Activated T-helper 1 cell treated with anti-CD3 and anti-CD28 coated beads, Interleukin-12 subunit alpha, Interleukin-12 subunit beta, Interleukin-2, Interleukin-4 antibody, amounts not matched to agents 30 ng/mL and 10 ng/mL and 1 ng/mL, durations not matched to agents 14 hours and 24 hours and 36 hours (primary cell): ENCODE measurements around the gene POC1A. TPM values are rescaled to one million over a fixed set of nuclear protein-coding genes. Genes with fewer than 3 reads are reported as not detected.
A peak's percentile ranks its signal among the peaks of the same experiment; 100 is the strongest.

Experiments used
- DNase-seq: peaks from one replicate; pipeline ENCODE4 v3.0.0; 2021; ENCODE audit warnings: low spot score
- H3K27ac Mint-ChIP-seq: one replicate; pipeline ENCODE4 v1.8.0; 2021; ENCODE audit warnings: mild to moderate bottlenecking, mixed read lengths
- H3K27me3 Mint-ChIP-seq: one replicate; pipeline ENCODE4 v1.8.0; 2022; ENCODE audit warnings: mild to moderate bottlenecking, moderate library complexity, mixed read lengths; ENCODE audit not compliant: insufficient read depth
- H3K36me3 Mint-ChIP-seq: one replicate; pipeline ENCODE4 v1.8.0; 2021; ENCODE audit warnings: low read depth, mixed read lengths
- H3K4me1 Mint-ChIP-seq: one replicate; pipeline ENCODE4 v1.8.0; 2021; ENCODE audit warnings: low read depth, mixed read lengths
- H3K4me3 Mint-ChIP-seq: one replicate; pipeline ENCODE4 v1.8.0; 2021; ENCODE audit warnings: mild to moderate bottlenecking, moderate library complexity, mixed read lengths
- H3K9me3 Mint-ChIP-seq: one replicate; pipeline ENCODE4 v1.8.0; 2021; ENCODE audit warnings: mixed read lengths
- intact Hi-C: fragments of 100-400 bp; cut with micrococcal nuclease; formaldehyde crosslinking; loops from one replicate; pipeline ENCODE4 v1.15.1; 2024
- total RNA-seq: library from RNA; stranded (reverse); gene quantifications from 2 replicates; pipeline ENCODE4 v1.2.3, GENCODE V29; 2022

POC1A gene
- total RNA-seq, 1 donor from 2014 or later = 20.3 TPM

DNA sequence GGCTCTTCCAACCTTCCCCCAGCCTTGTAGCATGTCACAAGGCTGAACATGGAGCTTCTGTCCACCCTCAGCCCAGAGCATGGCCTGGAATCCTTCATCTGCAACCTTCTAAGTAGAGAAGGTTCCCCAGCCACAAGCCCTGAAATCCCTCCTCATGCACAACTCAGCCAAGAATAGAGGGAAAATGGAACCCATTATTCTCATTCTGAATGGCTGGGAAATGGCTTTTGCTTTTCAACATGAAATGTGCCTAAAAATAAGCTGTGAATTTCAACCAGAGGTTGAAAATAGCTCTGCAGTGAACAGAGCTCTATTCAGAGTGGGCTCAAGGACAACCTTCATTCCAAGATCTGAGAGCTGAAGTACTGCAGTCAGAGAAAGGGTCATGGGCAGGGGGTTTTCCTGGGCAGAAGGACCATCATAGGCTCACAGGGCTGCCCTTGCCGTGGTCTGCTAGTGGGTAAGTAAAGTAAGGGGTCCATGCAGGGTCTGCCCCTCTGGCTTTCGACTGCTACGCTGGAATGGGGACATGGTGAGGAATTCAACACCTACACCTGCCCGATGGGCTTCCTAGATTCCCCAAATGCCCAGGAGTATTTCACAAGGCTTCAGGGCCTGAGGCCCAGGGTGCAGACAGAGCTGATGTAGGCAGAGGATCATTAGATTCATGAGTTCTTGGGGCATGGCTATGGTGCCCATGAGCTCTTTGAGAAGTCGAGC lies 35.9 kb downstream of the POC1A start:
- H3K4me1 Mint-ChIP-seq = peaks cover 30% of the 10 kb centered on the region
- intact Hi-C loops = no loop called here
- H3K36me3 Mint-ChIP-seq = peaks cover 7% of the 10 kb centered on the region
- no peak overlapping the region for H3K4me3 Mint-ChIP-seq
- H3K27me3 Mint-ChIP-seq = no peaks in the 10 kb centered on the region
- DNase-seq = no peak
- peak overlapping the region; percentile 13 for H3K27ac Mint-ChIP-seq
- H3K9me3 Mint-ChIP-seq = no peaks in the 10 kb centered on the region

GRCh38 chr3:52117537-52117936 lies 36.7 kb downstream of the POC1A start:
- no peak overlapping the region for H3K4me3 Mint-ChIP-seq
- H3K4me1 Mint-ChIP-seq = peaks cover 24% of the 10 kb centered on the region
- intact Hi-C loops = no loop called here
- H3K9me3 Mint-ChIP-seq = no peaks in the 10 kb centered on the region
- no peak overlapping the region for H3K27ac Mint-ChIP-seq
- no peak for DNase-seq
- H3K27me3 Mint-ChIP-seq = no peaks in the 10 kb centered on the region
- H3K36me3 Mint-ChIP-seq = peaks cover 10% of the 10 kb centered on the region

DNA sequence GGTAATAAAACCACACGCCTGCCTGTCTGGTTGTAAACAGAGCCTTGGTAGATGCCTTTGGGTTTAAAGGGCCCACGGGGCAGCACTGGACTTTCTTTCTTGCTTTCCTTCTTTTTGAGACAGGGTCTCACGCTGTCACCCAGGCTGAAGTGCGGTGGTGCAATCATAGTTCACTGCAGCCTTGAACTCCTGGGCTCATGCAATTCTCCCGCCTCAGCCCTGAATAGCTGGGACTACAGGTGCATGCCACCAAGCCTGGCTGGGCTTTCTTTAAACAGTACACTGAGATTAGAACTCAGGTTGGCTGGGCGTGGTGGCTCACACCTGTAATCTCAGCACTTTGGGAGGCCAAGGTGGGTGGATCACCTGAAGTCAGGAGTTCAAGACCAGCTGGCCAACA lies 42.2 kb downstream of the POC1A start:
- no peak overlapping the region for H3K27ac Mint-ChIP-seq
- H3K4me1 Mint-ChIP-seq = no peaks in the 10 kb centered on the region
- H3K27me3 Mint-ChIP-seq = no peaks in the 10 kb centered on the region
- H3K9me3 Mint-ChIP-seq = no peaks in the 10 kb centered on the region
- H3K4me3 Mint-ChIP-seq = no peak overlapping the region
- intact Hi-C loops = no loop called here
- peaks cover 13% of the 10 kb centered on the region for H3K36me3 Mint-ChIP-seq
- DNase-seq = no peak

- intact Hi-C loops = no loop called here
- no peaks in the 10 kb centered on the region for H3K9me3 Mint-ChIP-seq
- H3K27ac Mint-ChIP-seq = no peak overlapping the region
- H3K36me3 Mint-ChIP-seq = peaks cover 13% of the 10 kb centered on the region
- no peaks in the 10 kb centered on the region for H3K27me3 Mint-ChIP-seq
- H3K4me1 Mint-ChIP-seq = no peaks in the 10 kb centered on the region
- no peak overlapping the region for H3K4me3 Mint-ChIP-seq
- no peak for DNase-seq
Observed at GRCh38 chr3:52110502-52110901, 43.7 kb downstream of the POC1A start.

- Mint-ChIP-seq H3K27me3 (no peaks in the 10 kb centered on the region), H3K9me3 (no peaks in the 10 kb centered on the region), H3K4me1 (no peaks in the 10 kb centered on the region), H3K36me3 (peaks cover 11% of the 10 kb centered on the region), H3K4me3 (no peak overlapping the region), H3K27ac (no peak overlapping the region)
- DNase-seq = no peak
- intact Hi-C loops = no loop called here
Observed at GRCh38 chr3:52109611-52110301, 44.5 kb downstream of the POC1A start.

- H3K4me1 Mint-ChIP-seq = no peaks in the 10 kb centered on the region
- no peak for DNase-seq
- H3K4me3 Mint-ChIP-seq = no peak overlapping the region
- peaks cover 11% of the 10 kb centered on the region for H3K36me3 Mint-ChIP-seq
- H3K27ac Mint-ChIP-seq = peak overlapping the region; percentile 48
- H3K9me3 Mint-ChIP-seq = no peaks in the 10 kb centered on the region
- no peaks in the 10 kb centered on the region for H3K27me3 Mint-ChIP-seq
- intact Hi-C loops = no loop called here
Observed at GRCh38 chr3:52108302-52109232, 45.7 kb downstream of the POC1A start.

- DNase-seq = no peak
- no peak overlapping the region for H3K27ac Mint-ChIP-seq
- no peak overlapping the region for H3K4me3 Mint-ChIP-seq
- peaks cover 15% of the 10 kb centered on the region for H3K36me3 Mint-ChIP-seq
- no peaks in the 10 kb centered on the region for H3K27me3 Mint-ChIP-seq
- intact Hi-C loops = no loop called here
- peaks cover 4% of the 10 kb centered on the region for H3K9me3 Mint-ChIP-seq
- no peaks in the 10 kb centered on the region for H3K4me1 Mint-ChIP-seq
Observed at GRCh38 chr3:52106951-52107611, 47.1 kb downstream of the POC1A start.

DNA sequence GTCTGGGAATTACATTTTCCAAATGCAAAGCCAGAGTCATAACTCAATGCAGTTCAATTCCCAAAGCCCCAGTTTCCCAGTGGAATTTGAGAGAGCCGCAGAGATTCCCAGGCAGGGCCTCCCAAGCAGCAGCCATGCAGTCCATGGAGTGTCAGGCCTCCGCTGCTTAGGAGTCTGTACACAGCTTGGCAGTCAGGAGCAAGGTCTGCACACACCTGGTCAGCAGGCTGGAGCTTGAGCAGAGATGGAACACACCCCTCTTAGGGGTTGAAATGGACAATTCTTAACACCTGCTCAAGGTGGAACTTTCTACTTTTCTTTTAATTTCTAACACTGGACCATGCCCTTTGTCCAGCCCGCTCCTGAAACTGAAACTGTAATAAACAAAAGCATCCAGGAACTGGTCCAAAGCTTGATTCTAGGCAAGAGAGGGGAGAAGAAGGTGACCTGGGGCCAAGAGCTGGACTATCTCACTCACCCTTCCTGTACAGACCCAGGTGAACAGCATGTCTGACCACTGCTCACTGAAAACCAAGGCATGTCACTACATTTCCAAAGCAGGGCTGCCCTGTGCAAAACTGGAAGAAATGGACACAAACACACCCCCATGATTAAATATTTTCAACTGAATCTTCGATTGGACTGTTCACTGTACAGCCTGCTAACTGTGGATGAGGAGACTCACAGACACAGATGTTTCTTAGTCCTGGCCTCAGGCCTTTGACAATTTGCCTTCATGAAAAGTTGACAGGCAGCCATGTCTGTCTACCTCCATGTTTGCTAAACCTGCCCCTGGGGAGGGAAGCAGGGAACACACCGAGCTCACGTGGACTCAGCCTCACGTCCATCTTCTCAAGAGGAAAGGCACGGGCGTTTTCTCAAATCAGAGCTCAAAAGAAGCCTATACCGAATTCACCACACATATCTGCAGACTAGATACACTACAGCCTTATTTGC lies 49.3 kb downstream of the POC1A start:
- peaks cover 4% of the 10 kb centered on the region for H3K9me3 Mint-ChIP-seq
- no peaks in the 10 kb centered on the region for H3K27me3 Mint-ChIP-seq
- H3K4me1 Mint-ChIP-seq = no peaks in the 10 kb centered on the region
- peaks cover 29% of the 10 kb centered on the region for H3K36me3 Mint-ChIP-seq
- intact Hi-C loops = no loop called here
- no peak overlapping the region for H3K27ac Mint-ChIP-seq
- no peak for DNase-seq
- no peak overlapping the region for H3K4me3 Mint-ChIP-seq

- peaks cover 27% of the 10 kb centered on the region for H3K36me3 Mint-ChIP-seq
- no peak overlapping the region for H3K27ac Mint-ChIP-seq
- no peak for DNase-seq
- peaks cover 4% of the 10 kb centered on the region for H3K9me3 Mint-ChIP-seq
- H3K4me1 Mint-ChIP-seq = no peaks in the 10 kb centered on the region
- H3K27me3 Mint-ChIP-seq = no peaks in the 10 kb centered on the region
- no peak overlapping the region for H3K4me3 Mint-ChIP-seq
- intact Hi-C loops = no loop called here
Observed at GRCh38 chr3:52102934-52103333, 51.3 kb downstream of the POC1A start.

- no peak for DNase-seq
- no peak overlapping the region for H3K4me3 Mint-ChIP-seq
- peaks cover 25% of the 10 kb centered on the region for H3K36me3 Mint-ChIP-seq
- no peak overlapping the region for H3K27ac Mint-ChIP-seq
- H3K27me3 Mint-ChIP-seq = no peaks in the 10 kb centered on the region
- H3K9me3 Mint-ChIP-seq = peaks cover 4% of the 10 kb centered on the region
- peaks cover 6% of the 10 kb centered on the region for H3K4me1 Mint-ChIP-seq
- intact Hi-C loops = no loop called here
Observed at GRCh38 chr3:52099001-52099401, 55.2 kb downstream of the POC1A start.

GRCh38 chr3:52097851-52098507 lies 56.2 kb downstream of the POC1A start:
- intact Hi-C loops = no loop called here
- H3K4me3 Mint-ChIP-seq = no peak overlapping the region
- H3K27ac Mint-ChIP-seq = no peak overlapping the region
- peaks cover 6% of the 10 kb centered on the region for H3K4me1 Mint-ChIP-seq
- no peak for DNase-seq
- peaks cover 26% of the 10 kb centered on the region for H3K36me3 Mint-ChIP-seq
- H3K9me3 Mint-ChIP-seq = peaks cover 4% of the 10 kb centered on the region
- no peaks in the 10 kb centered on the region for H3K27me3 Mint-ChIP-seq
